Chondrocyte (in vitro differentiated cells): ENCODE data around the gene AFG3L2. TPM values are rescaled to one million over a fixed set of nuclear protein-coding genes. Genes with fewer than 3 reads are reported as not detected.

Experiments used
- DNase-seq: peaks from one replicate; pipeline ENCODE4 v3.0.0; 2021; ENCODE audit warnings: mixed read lengths, low spot score
- H3K27ac Mint-ChIP-seq: one replicate; pipeline ENCODE4 v1.8.0; 2021; ENCODE audit warnings: mild to moderate bottlenecking, moderate library complexity, mixed read lengths; ENCODE audit not compliant: unreplicated experiment
- H3K27me3 Mint-ChIP-seq: 2 replicates; pipeline ENCODE4 v1.8.0; 2021; ENCODE audit warnings: low read depth, mixed read lengths
- H3K36me3 Mint-ChIP-seq: 2 replicates; pipeline ENCODE4 v1.8.0; 2021; ENCODE audit warnings: low read depth, mixed read lengths
- H3K4me1 Mint-ChIP-seq: 2 replicates; pipeline ENCODE4 v1.8.0; 2021; ENCODE audit warnings: low read depth, mild to moderate bottlenecking, mixed read lengths
- H3K4me3 Mint-ChIP-seq: one replicate; pipeline ENCODE4 v1.8.0; 2021; ENCODE audit warnings: mild to moderate bottlenecking, moderate library complexity, mixed read lengths; ENCODE audit not compliant: unreplicated experiment
- H3K9me3 Mint-ChIP-seq: 2 replicates; pipeline ENCODE4 v1.8.0; 2021; ENCODE audit warnings: low read depth, mixed read lengths
- CTCF ChIP-seq: fragments of 200-600 bp; sonication (generic); IDR thresholded peaks from 2 replicates; pipeline ENCODE4 v1.5.0; 2021; ENCODE audit warnings: antibody characterized with exemption, mild to moderate bottlenecking, moderate library complexity
- total RNA-seq: library from RNA; stranded (reverse); gene quantifications from 3 replicates; pipeline ENCODE4 v1.2.1, GENCODE V29; 2021

Gene AFG3L2
- total RNA-seq, 1 donor from 2014 or later, result 38.5 TPM

- H3K9me3 Mint-ChIP-seq, result no peaks in the 10 kb centered on the region
- H3K36me3 Mint-ChIP-seq, result peaks cover 4% of the 10 kb centered on the region
- H3K27ac Mint-ChIP-seq, result peak overlapping the region; percentile 86
- no peak for TF ChIP-seq CTCF
- H3K4me3 Mint-ChIP-seq, result peak overlapping the region; percentile 85
- no peaks in the 10 kb centered on the region for H3K27me3 Mint-ChIP-seq
- no peak for DNase-seq
- H3K4me1 Mint-ChIP-seq, result peaks cover 45% of the 10 kb centered on the region
These were observed 33.1 kb upstream of the AFG3L2 start for GRCh38 chr18:12410081-12410481.

GRCh38 chr18:12409469-12409868, 32.4 kb upstream of the AFG3L2 start:
- Mint-ChIP-seq H3K27ac (peak overlapping the region; percentile 86), H3K4me1 (peaks cover 44% of the 10 kb centered on the region), H3K9me3 (no peaks in the 10 kb centered on the region), H3K27me3 (no peaks in the 10 kb centered on the region), H3K4me3 (peak overlapping the region; percentile 85), H3K36me3 (peaks cover 4% of the 10 kb centered on the region)
- DNase-seq, result no peak
- TF ChIP-seq CTCF, result peak; percentile 9

- H3K9me3 Mint-ChIP-seq, result no peaks in the 10 kb centered on the region
- TF ChIP-seq CTCF, result no peak
- peak overlapping the region; percentile 93 for H3K27ac Mint-ChIP-seq
- H3K27me3 Mint-ChIP-seq, result no peaks in the 10 kb centered on the region
- H3K4me1 Mint-ChIP-seq, result peaks cover 48% of the 10 kb centered on the region
- no peak for DNase-seq
- peaks cover 2% of the 10 kb centered on the region for H3K36me3 Mint-ChIP-seq
- peak overlapping the region; percentile 85 for H3K4me3 Mint-ChIP-seq
These were observed 31.3 kb upstream of the AFG3L2 start for GRCh38 chr18:12408247-12408869.

- Mint-ChIP-seq H3K4me3 (peak overlapping the region; percentile 40), H3K27me3 (no peaks in the 10 kb centered on the region), H3K9me3 (no peaks in the 10 kb centered on the region), H3K4me1 (peaks cover 57% of the 10 kb centered on the region), H3K27ac (peak overlapping the region; percentile 88), H3K36me3 (peaks cover 2% of the 10 kb centered on the region)
- TF ChIP-seq CTCF, result no peak
- no peak for DNase-seq
These were observed 29.5 kb upstream of the AFG3L2 start for GRCh38 chr18:12406371-12407111.

- no peak overlapping the region for H3K27ac Mint-ChIP-seq
- no peak overlapping the region for H3K4me3 Mint-ChIP-seq
- peaks cover 50% of the 10 kb centered on the region for H3K4me1 Mint-ChIP-seq
- TF ChIP-seq CTCF, result no peak
- H3K9me3 Mint-ChIP-seq, result no peaks in the 10 kb centered on the region
- H3K27me3 Mint-ChIP-seq, result no peaks in the 10 kb centered on the region
- no peak for DNase-seq
- no peaks in the 10 kb centered on the region for H3K36me3 Mint-ChIP-seq
These were observed 28.0 kb upstream of the AFG3L2 start for GRCh38 chr18:12405066-12405465.
